Measurements from ENCODE around the gene HNRNPUL2.
"Not testable (repeated sequence)": the region's sequence is repeated elsewhere in the genome, so short reads cannot be mapped to it uniquely, and the experiment has no call there.

Gene HNRNPUL2

DNA sequence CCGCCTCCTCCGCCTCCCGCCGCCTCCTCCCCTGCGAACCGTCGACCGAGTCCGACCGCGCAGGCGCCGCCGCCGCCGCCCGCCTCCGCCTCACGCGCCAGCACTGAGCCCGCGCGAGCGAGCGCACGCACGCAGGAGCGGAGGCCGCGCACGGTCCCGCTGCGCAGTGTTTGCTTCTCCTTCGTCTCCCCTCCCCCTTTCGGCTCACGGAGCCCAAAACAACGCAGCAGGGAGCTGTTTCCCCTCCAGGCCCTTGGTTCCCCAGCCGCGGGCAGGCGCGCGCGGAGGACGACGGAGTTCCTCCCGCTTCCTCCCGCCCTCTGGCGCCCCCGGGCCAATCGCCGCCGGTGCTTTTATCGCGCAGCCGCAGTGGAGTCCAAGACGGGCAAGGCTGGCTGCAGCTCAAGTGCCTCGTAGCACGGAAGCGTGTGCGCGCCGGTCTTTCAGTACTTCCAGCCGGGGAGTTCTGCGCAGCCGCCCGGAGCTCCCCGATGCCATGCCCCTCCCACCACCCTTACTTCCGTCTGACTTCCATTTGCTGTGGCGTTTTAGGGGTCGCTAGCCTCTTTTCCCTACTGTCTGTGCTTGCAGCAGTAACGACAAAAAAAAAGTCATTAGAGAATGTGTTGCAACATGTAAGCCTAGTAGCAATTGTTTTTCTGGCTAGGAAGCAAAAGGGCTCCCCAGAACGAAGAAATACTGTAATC is at the start of gene HNRNPUL2:
Gene HNRNPUL2 (minus strand): TSS at position 293 of the 707 bp plus-strand sequence. CDS start 301 bp downstream, outside the sequence.
- peak; percentile 99 for DNase-seq (ENCODE audit: low read depth)

DNA sequence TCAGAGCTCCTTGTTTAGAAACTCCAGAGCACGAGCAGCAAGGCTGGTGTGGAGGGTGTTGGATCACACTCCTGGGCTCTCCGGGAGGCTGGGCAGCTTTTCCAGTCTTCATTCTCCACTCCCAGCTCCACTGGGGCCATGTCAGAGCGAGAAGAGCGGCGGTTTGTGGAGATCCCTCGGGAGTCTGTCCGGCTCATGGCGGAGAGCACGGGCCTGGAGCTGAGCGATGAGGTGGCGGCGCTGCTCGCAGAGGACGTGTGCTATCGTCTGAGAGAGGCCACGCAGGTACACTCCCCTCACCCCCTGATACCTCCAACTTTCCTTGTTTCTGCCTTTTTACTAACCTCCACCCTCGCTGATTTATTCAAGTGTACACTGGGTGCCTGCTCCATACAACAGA is 48.4 kb upstream of the HNRNPUL2 start:
- DNase-seq (ENCODE audit: low read depth) = no peak

DNA sequence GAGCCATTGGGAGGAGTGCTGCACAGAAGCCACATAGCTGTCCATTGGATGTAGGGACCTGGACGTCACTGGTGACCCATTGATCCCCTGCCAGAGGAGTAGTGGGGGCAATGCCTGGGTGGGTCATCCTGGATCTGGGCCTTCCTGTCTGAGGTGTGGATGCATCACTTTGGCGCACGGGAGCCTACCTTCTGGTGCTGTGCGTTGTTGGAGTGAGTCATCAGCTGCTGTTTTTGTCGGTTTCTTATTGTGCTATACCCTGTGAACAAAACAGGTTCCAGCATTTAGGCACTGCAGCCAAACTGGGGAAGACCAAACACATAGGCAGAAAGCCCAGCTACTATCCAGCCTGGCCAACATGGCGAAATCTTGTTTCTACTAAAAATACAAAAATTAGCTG is 47.1 kb upstream of the HNRNPUL2 start:
- no peak for DNase-seq (ENCODE audit: low read depth)

DNA sequence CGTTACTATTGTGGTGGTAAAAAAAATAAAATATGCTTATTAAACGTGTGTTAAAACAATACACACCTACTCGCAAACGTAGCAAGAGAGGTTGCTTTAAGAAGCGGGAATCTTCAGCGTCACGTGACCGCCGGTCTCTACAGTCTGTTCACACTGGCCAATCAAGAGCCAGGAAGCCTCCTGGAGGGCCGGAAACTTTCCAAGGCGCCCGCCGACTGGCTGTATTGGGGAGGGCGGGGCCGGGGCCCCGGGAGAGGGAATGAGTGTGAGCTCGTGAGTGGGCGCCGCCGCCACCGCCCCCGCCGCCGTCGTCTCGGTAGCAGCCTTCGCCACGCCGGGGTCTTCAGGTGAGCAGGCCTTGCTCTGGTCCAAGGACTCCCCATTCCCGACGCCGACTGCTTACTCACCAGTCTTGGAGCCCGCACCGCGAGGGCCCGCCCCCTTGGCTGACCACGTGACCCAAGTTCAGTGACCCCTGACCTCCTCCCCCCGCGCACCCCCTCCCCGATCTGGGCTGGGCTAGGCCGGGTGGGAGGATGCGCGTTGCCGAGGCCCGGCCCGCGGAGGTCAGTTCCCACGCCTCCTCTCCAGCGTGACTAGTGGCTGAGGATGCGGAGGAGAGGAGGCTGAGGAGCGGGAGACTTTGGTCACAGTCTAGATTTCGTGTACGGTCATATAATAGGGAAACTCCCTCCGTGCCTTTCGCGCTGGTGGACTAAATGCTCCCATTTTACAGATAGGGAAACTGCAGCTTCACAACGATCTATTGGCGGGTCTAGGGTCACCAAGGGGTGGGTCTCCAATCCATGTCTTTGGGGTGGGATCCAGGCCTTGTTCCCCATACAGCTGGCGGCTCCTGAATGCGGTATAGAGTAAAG is 44.1 kb upstream of the HNRNPUL2 start, which contains the start of gene TAF6L:
Gene TAF6L (plus strand): TSS at position 253 of the 878 bp plus-strand sequence. CDS start 4,388 bp downstream, outside the sequence.
- peak; percentile 91 for DNase-seq (ENCODE audit: low read depth)

DNA sequence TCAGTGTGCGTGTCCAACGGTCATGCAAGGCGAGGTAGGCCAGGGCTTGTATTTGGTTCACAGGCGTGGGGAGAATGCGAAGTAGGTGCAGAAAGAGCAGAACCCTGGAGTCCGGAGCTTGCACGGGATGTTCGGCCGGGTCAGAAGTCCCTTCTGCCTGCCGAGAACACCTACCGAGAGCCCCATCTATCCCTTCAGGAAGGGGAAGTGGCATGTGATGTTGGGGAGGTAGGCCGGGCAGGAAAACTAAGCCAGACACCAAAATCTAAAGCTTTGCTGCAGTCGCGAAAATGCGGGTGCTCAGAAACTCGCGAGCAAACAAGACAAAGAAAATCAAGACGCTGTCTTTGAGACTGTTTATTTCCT is 43.5 kb upstream of the HNRNPUL2 start:
- DNase-seq (ENCODE audit: low read depth) = no peak

DNA sequence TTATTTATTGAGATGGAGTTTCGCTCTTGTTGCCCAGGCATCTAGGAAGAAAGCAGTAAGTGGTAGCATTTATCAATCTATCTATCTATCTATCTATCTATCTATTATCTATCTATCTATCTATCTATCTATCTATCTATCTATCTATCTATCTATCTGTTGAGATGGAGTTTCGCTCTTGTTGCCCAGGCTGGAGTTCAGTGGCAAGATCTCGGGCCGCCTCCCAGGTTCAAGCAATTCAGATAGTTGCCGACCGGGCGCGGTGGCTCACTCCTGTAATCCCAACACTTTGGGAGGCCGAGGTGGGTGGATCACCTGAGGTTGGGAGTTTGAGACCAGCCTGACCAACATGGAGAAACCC is 33.6 kb upstream of the HNRNPUL2 start:
- DNase-seq (ENCODE audit: low read depth) = not testable (repeated sequence)

DNA sequence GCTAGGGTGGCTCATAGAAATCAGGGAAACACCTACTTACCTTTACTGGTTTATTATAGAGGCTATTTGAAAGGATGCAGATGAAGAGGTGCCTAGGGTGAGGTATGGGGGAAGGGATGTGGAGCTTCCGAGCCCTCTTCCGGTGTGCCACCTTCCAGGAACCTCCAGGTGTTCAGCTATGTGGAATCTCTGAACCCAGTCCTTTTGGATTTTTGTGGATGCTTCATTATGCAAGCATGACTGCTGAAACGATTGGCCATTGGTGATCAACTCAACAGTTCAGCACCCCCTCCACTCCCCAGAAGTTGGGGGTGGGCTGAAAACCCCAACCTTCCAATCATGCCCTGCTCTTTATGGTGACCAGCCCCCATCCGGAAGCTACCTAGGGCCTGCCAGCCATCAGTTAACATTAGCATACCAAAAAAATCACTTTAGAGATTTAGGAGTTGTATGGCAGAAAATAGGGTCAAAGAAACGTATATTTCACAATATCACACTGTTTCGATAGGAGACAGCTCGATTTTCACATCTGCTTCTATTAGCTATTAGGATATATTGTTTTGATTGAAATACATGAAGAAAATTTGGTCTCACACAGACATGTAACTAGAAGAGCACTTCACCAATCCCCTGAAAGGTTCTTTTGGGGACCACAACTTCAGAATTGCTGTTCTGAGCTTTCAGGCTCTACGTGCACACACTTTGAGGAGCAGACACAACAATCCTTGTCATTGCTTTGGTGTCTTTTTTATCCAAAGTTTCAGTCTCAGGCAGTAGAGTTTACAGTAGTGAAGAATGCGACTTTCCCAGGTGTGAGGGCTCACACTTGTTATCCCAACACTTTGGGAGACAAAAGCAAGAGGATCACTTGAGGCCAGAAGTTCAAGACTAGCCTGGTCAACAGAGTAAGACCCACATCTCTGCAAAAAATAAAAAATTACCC is 30.9 kb upstream of the HNRNPUL2 start:
- no peak for DNase-seq (ENCODE audit: low read depth)

DNA sequence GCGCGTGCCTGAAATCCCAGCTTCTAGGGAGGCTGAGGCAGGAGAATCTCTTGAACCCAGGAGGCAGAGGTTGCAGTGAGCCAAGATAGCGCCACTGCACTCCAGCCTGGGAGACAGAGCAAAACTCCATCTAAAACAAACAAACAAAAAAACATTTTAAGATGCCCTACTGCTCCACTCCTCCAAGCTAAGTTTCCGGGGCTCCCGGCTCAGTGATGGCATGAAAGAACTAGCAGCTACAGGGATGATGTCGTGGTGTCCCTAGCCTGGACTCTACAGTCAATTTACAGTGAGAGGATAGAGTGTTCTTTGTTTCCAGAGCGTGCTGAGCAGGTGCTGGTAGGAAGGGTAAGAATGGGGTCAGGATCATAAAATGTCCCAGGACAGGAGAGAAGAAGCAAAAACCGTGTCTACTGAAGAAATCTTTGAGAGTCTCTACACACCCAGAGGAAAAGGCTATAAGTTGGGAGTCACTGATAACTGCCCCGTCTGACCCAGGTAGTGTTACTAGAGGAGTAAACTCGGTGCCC is 27.9 kb upstream of the HNRNPUL2 start:
- no peak for DNase-seq (ENCODE audit: low read depth)

DNA sequence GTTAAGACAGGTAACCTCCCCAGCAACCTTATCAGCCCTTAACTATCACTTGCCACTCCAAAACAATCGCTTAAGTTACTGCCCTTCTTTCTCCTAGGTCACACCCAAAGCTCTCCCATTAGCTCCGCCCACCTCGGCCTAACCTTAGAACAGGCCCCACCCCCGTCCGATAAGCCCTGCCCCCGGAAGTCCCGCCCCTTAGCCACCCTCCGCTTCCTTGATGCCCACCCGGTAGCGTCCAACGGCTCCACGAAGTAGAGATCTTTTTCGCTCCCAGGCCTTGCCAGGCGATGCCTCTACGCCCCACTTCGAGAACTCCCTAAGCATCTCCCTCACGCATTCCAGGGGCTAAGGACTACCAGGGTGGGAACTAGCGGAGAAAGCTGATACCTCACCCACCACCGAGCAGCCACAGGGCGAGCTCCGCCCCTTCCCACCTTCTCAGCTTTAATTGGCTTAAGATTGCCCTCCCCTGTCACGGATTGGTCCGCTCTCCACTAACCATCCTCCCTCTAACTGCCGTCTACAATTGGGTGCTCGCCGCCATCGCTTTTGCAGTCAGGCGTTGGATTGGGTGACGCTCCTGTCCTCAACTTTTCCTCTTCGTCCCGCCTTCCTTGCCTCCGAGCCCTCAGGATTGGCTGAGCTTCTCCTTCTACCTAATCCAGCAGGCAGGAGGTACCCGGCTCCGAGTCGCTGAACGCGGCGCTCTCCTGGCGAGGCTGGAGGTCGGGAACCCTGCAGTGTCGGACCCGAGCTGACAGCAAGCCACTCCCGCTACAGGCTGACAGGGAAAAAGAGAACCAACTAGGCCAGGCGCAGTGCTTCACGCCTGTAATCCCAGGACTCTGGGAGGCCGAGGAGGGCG is 26.7 kb upstream of the HNRNPUL2 start, which contains the start of gene ZBTB3:
Gene ZBTB3 (minus strand): TSS at position 425 of the 868 bp plus-strand sequence. CDS start 496 bp downstream, outside the sequence.
- peak; percentile 97 for DNase-seq (ENCODE audit: low read depth)

DNA sequence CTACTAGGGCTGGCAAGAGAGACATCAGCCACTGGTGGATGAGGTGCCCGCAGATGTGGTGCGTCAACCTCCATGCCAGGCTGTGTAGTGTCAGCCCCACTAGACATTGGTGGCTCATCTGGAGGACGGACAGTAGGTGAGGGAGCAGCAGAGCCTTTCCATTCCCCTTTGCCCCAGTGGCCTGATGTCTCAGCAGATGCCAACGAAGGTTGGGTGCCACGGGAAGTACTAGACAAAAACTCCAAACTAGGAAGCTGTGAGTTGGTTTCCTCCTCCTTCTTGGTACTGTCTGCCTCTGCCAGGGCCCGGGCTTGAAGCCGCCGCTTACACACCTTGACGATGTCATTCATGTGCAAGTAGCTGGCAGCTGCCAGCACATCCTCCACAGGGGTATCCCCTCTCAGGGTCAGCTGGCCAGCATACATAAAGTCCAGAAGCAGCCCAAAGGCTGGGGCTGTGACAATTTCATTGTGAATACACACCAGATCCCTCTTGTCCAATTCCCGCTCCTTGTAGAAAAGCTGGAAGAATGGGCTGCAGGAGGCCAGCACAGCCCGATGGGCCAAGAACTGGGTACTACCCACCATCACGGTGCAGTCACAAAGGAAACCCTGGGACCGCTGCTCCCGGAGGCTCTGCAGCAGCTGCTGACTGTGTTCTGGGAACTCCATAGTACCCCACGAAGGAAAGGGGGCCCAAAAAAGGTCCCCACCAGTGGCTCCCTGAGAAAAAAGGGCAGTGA is 25.9 kb upstream of the HNRNPUL2 start:
- no peak for DNase-seq (ENCODE audit: low read depth)

DNA sequence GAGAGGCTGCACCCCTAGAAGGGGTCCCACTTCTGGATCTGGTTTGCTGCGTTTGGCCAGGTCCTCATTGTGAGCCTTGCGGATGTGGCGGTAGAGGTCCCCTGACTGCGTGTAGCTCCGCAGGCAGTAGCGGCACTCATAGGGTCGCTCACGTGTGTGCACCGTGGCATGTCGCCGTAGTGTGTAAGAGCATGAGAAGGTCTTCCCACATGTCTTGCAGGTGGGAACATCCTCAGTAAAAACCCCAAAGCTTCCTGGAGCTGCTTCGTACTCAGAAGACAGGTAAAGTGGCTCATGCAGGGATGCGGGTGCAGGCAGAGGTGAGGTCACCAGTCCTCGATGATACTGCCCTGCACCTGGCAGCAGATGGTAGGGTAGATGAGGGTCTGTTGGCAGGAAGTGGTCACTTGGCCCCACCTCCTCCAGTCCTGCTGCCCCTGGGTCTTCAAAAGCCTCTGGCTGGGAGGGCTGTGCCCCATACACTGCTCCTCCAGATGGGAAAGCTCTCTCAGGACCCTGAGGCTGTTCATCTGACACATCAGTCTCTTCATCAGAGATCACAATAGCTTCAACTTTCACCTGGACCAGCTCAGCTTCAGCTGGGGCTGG is 25.0 kb upstream of the HNRNPUL2 start:
- no peak for DNase-seq (ENCODE audit: low read depth)

DNA sequence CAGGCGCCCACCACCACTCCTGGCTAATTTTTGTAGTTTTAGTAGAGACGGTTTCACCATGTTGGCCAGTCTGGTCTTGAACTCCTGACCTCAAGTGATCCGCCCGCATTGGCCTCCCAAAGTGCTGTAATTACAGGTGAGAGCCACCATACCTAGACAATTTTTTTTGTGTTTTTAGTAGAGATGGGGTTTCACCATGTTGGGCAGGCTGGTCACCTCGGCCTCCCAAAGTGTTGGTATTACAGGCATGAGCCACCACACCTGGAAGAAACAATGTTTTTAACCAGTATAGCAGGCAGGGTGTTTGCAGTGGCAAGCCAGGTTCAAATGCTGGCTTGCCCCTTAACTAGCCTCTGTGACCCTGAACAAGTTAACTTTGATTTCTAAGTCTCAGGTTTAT is 22.7 kb upstream of the HNRNPUL2 start:
- not testable (repeated sequence) for DNase-seq (ENCODE audit: low read depth)

DNA sequence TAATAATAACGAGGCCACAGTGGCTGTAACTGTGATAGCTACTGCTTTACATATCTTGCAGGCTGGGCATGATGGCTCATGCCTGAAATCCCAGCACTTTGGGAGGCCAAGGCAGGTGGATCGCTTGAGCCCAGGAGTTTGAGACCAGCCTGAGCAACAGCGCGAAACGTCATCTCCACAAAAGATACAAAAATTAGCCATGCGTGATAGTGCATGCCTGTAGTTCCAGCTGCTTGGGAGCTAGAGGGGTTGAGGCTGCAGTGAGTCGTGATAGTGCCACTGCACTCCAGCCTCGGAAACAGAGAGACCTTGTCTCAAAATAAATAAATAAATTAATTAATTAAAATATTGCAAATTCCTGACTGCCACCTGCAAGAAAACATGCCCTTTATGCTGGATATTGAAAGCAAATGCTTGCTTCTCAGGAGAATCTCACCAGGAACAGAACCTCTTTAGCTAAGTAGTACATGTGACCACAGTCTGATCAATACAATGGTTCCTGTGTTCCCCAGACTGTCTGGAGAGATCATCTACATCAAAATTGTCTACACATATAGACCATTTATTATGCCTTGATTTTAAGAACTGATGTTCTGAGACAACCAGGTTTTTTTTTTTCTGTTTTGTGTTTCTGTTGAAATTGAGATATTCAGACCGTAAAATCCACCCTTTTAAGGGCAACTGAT is 20.4 kb upstream of the HNRNPUL2 start:
- DNase-seq (ENCODE audit: low read depth) = no peak

DNA sequence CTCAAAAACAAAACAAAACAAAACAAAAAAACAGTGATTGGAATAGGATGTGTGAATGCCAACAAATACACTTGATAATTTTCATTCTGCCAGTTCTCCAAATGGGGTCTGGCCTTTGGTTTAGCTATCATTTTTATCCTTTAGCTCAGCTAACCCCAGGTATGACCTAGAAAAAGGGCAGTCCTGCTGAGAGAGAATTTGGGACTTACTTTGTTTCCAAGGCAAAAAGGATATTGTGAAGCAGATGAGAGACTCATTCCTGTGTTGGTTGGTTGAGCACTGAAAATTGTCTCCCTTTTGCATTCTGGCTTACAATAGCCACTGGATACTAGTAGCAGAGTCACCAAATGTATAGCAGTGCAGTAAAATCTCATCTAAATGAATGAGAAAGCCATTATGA is 9.9 kb upstream of the HNRNPUL2 start:
- no peak for DNase-seq (ENCODE audit: low read depth)

DNA sequence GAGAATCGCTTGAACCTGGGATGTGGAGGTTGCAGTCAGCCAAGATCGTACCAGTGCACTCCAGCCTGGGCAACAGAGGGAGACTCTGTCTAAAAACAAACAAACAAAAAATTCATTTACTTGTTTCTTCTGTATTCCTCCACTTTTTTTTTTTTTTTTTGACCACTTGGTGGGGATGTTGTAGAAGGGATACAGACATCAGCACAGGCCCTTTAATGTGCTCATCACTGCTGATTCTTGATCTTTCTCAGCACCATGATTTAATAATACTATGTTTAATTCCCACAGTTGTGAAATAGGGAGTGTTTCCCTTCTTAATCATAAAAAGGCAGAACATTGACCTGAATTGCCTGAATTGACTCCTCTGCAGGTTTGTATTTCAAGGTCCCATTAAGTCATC is 5.6 kb upstream of the HNRNPUL2 start:
- DNase-seq (ENCODE audit: low read depth) = no peak

DNA sequence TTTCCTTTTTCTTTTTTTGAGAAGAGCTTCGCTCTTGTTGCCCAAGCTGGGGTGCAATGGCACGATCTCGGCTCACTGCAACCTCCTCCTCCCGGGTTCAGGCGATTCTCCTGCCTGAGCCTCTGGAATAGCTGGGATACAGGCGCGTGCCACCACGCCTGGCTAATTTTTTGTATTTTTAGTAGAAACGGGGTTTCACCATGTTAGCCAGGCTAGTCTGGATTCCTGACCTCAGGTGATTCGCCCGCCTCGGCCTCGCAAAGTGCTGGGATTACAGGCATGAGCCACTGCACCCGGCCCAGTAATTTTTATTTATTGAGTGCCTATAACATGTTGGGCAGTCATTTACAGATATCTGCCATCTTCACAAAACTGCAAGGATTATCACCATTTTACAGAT is 2.8 kb upstream of the HNRNPUL2 start:
- not testable (repeated sequence) for DNase-seq (ENCODE audit: low read depth)

DNA sequence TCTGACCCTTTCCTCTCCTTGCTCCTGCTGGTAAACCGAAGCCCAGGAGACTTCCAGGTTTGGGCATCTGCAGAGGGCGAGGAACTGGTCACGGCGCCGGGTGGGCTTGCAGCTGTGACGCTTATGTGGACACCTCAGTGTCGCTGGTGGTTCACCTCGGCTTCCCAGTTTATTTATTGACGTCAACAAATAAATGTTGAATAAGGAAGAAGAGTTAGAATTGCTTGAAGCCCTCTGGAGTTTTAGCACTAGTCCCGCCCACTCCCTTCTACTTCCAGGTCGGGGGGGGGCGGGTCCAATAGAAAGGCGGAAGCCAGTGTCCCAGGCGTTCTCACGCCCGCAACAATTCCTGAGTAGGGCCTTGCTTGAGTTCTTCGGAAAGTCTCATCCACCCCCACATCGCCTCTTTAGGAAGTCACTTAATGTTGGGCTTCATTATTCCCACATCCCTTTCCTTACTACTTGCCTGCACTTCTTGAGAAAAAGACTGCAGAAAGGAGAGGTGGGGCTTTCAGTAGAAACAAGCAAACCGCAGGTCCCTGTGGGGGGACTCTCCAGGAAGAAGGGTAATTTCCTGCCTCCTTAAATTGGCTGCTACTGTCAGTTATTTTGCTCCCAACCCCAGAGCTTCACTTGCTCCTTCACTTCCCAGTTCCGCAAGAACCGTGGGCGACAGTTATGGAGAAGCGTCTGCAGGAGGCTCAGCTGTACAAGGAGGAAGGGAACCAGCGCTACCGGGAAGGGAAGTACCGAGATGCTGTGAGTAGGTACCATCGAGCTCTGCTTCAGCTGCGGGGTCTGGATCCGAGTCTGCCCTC is 1.1 kb upstream of the HNRNPUL2 start, which contains the start of gene TTC9C:
Gene TTC9C (plus strand): TSS at position 316 of the 818 bp plus-strand sequence. CDS start 363 bp downstream, at position 679.
- DNase-seq (ENCODE audit: low read depth) = peak; percentile 76

DNA sequence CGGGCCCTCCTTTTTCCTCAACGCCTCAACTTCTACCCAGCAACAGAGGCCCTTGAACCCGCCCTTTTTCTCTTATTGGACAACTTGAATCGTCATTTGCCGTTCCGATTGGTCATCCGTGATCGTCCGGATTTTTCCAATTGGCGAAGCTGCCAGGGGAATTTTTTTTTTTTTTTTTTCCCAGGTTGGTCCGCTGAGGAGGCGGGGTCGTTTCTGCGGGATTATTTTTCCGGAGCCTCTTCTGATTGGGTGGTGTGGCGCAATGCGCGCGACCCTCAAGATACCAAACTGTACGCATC is 564 bp upstream of the HNRNPUL2 start:
- DNase-seq (ENCODE audit: low read depth) = peak; percentile 82

All from T-helper 22 cell (primary cell).